OCI-LY1 (cell line): Measurements from ENCODE around the gene EPB41L2.

Experiments
- EZH2 ChIP-seq: fragments of 200-600 bp; sonication (generic), shearing (Covaris generic); IDR thresholded peaks from 2 replicates; pipeline ENCODE4 v1.8.0; 2017; ENCODE audit warnings: borderline replicate concordance, mixed run types, mild to moderate bottlenecking, antibody characterized with exemption, low read length, moderate library complexity, mixed read lengths
- TF ChIP-seq, protein P1 (sequence below): fragments of 200-600 bp; sonication (generic), shearing (Covaris generic); IDR thresholded peaks from 2 replicates; pipeline ENCODE4 v1.5.1; 2017; ENCODE audit warnings: mild to moderate bottlenecking, antibody characterized with exemption, low read length, moderate library complexity, mixed read lengths

GRCh38 chr6:130838250-130838860 is 224.7 kb downstream of the EPB41L2 start:
- TF ChIP-seq, protein P1, sequence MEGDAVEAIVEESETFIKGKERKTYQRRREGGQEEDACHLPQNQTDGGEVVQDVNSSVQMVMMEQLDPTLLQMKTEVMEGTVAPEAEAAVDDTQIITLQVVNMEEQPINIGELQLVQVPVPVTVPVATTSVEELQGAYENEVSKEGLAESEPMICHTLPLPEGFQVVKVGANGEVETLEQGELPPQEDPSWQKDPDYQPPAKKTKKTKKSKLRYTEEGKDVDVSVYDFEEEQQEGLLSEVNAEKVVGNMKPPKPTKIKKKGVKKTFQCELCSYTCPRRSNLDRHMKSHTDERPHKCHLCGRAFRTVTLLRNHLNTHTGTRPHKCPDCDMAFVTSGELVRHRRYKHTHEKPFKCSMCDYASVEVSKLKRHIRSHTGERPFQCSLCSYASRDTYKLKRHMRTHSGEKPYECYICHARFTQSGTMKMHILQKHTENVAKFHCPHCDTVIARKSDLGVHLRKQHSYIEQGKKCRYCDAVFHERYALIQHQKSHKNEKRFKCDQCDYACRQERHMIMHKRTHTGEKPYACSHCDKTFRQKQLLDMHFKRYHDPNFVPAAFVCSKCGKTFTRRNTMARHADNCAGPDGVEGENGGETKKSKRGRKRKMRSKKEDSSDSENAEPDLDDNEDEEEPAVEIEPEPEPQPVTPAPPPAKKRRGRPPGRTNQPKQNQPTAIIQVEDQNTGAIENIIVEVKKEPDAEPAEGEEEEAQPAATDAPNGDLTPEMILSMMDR, result no peak
- no peak for TF ChIP-seq EZH2
